Measurements from ENCODE around the gene STX18.

Gene STX18

GRCh38 chr4:4439782-4440181, 102.1 kb downstream of the STX18 start:
- H3K4me1 ChIP-seq (ENCODE audit: insufficient read depth, low read length): peaks cover 6% of the 10 kb centered on the region
- no peak overlapping the region for H3K9ac ChIP-seq (ENCODE audit: low read depth, low read length)
- H3K9me3 ChIP-seq (ENCODE audit: control insufficient read depth, insufficient read depth, low read length): no peaks in the 10 kb centered on the region
- no peaks in the 10 kb centered on the region for H3K36me3 ChIP-seq (ENCODE audit: insufficient read depth, low read length)

GRCh38 chr4:4438891-4439290, 103.0 kb downstream of the STX18 start:
- H3K36me3 ChIP-seq (ENCODE audit: insufficient read depth, low read length): no peaks in the 10 kb centered on the region

GRCh38 chr4:4437798-4438470, 103.9 kb downstream of the STX18 start:
- H3K9ac ChIP-seq (ENCODE audit: low read depth, low read length): no peak overlapping the region
- H3K4me1 ChIP-seq (ENCODE audit: insufficient read depth, low read length): no peaks in the 10 kb centered on the region
- H3K9me3 ChIP-seq (ENCODE audit: control insufficient read depth, insufficient read depth, low read length): no peaks in the 10 kb centered on the region
- no peaks in the 10 kb centered on the region for H3K36me3 ChIP-seq (ENCODE audit: insufficient read depth, low read length)

More at GRCh38 chr4:4438891-4439290, 103.0 kb downstream of the STX18 start:
- H3K9ac ChIP-seq (ENCODE audit: low read depth, low read length): no peak overlapping the region
- H3K9me3 ChIP-seq (ENCODE audit: control insufficient read depth, insufficient read depth, low read length): no peaks in the 10 kb centered on the region
- peaks cover 3% of the 10 kb centered on the region for H3K4me1 ChIP-seq (ENCODE audit: insufficient read depth, low read length)

DNA sequence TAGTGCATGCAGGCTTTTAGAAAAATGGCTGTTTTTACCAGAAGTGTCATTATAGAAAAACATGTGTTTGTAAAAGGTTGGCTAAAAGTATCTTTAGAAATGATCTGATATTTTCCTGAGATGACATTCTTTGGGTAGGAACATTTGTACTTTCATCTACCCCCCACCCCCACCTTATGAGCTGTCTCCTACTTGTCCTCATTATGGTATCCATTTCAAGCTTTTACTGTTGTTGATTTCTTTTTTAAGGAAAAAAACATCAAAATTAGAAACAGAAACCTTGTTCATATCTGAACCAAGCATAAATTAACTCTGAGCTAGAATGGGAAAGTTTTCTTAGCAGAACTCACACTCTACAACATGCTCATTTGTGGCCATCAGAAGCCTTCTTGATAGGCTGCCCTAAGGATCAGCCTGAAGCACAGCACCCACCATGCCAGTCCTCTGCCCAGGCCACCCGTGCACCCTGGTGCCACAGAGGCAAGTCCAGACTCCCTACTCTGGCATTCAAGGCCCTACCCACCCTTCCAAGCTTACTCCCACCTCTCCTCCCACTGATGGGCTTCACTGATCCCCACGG, 105.5 kb downstream of the STX18 start:
- Histone ChIP-seq H3K36me3 (ENCODE audit: insufficient read depth, low read length) (no peaks in the 10 kb centered on the region), H3K9ac (ENCODE audit: low read depth, low read length) (no peak overlapping the region), H3K4me1 (ENCODE audit: insufficient read depth, low read length) (no peaks in the 10 kb centered on the region), H3K9me3 (ENCODE audit: control insufficient read depth, insufficient read depth, low read length) (no peaks in the 10 kb centered on the region)

DNA sequence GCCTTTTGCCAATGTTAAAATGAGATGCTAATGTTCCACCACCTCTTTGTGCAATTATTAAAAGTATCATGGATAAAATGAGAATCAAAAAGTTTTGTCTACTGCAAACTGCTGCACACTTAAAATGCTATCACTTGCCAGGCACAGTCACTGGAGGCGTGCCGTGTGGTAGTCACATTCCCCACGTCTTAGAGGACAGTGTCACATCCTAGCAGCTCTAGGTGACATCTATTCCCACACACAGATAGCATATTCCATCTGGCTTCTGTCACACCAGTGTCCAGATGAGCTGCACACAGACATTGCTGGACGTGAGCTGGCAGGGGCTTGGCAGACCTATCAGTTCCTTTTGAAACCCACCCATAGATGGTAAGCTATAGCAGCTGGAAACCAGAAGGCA, 107.9 kb downstream of the STX18 start:
- H3K9me3 ChIP-seq (ENCODE audit: control insufficient read depth, insufficient read depth, low read length): no peaks in the 10 kb centered on the region
- no peak overlapping the region for H3K9ac ChIP-seq (ENCODE audit: low read depth, low read length)
- no peaks in the 10 kb centered on the region for H3K36me3 ChIP-seq (ENCODE audit: insufficient read depth, low read length)
- peaks cover 4% of the 10 kb centered on the region; the same call in 1 of the 2 replicates for H3K4me1 ChIP-seq (ENCODE audit: insufficient read depth, low read length)

GRCh38 chr4:4432341-4433125, 109.3 kb downstream of the STX18 start:
- H3K9me3 ChIP-seq (ENCODE audit: control insufficient read depth, insufficient read depth, low read length): no peaks in the 10 kb centered on the region
- no peak overlapping the region for H3K9ac ChIP-seq (ENCODE audit: low read depth, low read length)
- peaks cover 16% of the 10 kb centered on the region for H3K4me1 ChIP-seq (ENCODE audit: insufficient read depth, low read length)
- no peaks in the 10 kb centered on the region for H3K36me3 ChIP-seq (ENCODE audit: insufficient read depth, low read length)

- Histone ChIP-seq H3K4me1 (ENCODE audit: insufficient read depth, low read length) (peaks cover 31% of the 10 kb centered on the region), H3K9me3 (ENCODE audit: control insufficient read depth, insufficient read depth, low read length) (no peaks in the 10 kb centered on the region), H3K36me3 (ENCODE audit: insufficient read depth, low read length) (no peaks in the 10 kb centered on the region), H3K9ac (ENCODE audit: low read depth, low read length) (no peak overlapping the region)
These were observed 111.2 kb downstream of the STX18 start for GRCh38 chr4:4430492-4431195.

- H3K4me1 ChIP-seq (ENCODE audit: insufficient read depth, low read length): peaks cover 35% of the 10 kb centered on the region
- H3K36me3 ChIP-seq (ENCODE audit: insufficient read depth, low read length): no peaks in the 10 kb centered on the region
- no peaks in the 10 kb centered on the region for H3K9me3 ChIP-seq (ENCODE audit: control insufficient read depth, insufficient read depth, low read length)
- H3K9ac ChIP-seq (ENCODE audit: low read depth, low read length): no peak overlapping the region
These were observed 112.6 kb downstream of the STX18 start for GRCh38 chr4:4428966-4429875.

DNA sequence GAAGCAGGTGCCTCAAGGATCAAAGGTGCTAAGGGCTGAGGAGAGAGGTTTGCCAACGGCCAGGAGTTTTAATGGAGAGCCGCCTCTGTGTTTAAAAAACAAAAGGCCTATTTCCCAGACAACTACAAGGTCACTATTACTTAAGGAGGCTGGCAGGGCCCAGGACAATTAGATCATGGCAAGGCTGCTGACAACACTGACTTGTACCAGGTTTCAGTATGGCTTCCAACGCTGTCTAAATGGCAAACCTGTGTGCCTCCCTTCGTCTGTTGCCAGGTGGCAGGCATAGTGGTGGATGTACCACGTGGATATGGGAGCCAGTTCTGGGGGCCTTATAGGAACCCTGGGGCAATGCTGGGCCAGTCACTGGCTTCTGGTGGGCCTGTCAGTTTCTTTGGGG, 114.0 kb downstream of the STX18 start:
- Histone ChIP-seq H3K9ac (ENCODE audit: low read depth, low read length) (no peak overlapping the region), H3K4me1 (ENCODE audit: insufficient read depth, low read length) (peaks cover 38% of the 10 kb centered on the region), H3K9me3 (ENCODE audit: control insufficient read depth, insufficient read depth, low read length) (no peaks in the 10 kb centered on the region), H3K36me3 (ENCODE audit: insufficient read depth, low read length) (no peaks in the 10 kb centered on the region)

- no peaks in the 10 kb centered on the region for H3K36me3 ChIP-seq (ENCODE audit: insufficient read depth, low read length)
- no peaks in the 10 kb centered on the region for H3K9me3 ChIP-seq (ENCODE audit: control insufficient read depth, insufficient read depth, low read length)
- H3K9ac ChIP-seq (ENCODE audit: low read depth, low read length): no peak overlapping the region
- peaks cover 38% of the 10 kb centered on the region for H3K4me1 ChIP-seq (ENCODE audit: insufficient read depth, low read length)
These were observed 114.6 kb downstream of the STX18 start for GRCh38 chr4:4427121-4427870.

DNA sequence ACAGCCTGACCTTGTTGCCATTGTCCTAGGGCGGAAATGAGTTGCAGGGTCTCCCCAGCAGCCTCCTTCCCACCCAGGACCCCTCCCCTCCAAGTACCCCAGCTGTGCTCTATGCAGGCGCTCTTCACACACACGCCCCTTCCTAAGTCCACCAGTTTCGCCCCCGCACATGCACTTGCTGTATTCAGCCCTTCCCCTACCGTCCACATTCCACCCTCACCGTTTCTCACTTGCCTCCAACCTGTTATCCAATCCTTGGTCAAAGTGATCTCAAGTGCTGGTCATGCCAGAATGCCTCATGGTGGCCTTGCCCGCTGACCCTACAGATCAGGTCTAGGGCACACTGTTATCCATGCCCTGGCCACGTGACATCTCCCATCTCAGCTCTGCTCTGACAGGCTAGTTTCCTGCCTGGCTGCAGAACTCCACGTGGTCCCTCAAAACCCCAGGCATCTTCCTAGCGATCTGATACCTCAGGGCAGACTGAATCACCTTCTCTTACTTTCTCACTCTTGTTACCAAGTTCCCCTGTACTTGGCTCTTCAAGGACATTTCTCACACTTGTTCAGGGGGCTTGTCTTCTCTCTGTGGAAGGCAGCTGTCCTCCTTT, 115.2 kb downstream of the STX18 start:
- H3K36me3 ChIP-seq (ENCODE audit: insufficient read depth, low read length): no peaks in the 10 kb centered on the region
- H3K4me1 ChIP-seq (ENCODE audit: insufficient read depth, low read length): peaks cover 38% of the 10 kb centered on the region
- no peak overlapping the region for H3K9ac ChIP-seq (ENCODE audit: low read depth, low read length)
- H3K9me3 ChIP-seq (ENCODE audit: control insufficient read depth, insufficient read depth, low read length): no peaks in the 10 kb centered on the region

GRCh38 chr4:4425696-4426095, 116.2 kb downstream of the STX18 start:
- no peaks in the 10 kb centered on the region for H3K9me3 ChIP-seq (ENCODE audit: control insufficient read depth, insufficient read depth, low read length)
- H3K36me3 ChIP-seq (ENCODE audit: insufficient read depth, low read length): peaks cover 3% of the 10 kb centered on the region; the same call in 1 of the 2 replicates
- H3K4me1 ChIP-seq (ENCODE audit: insufficient read depth, low read length): peaks cover 34% of the 10 kb centered on the region
- no peak overlapping the region for H3K9ac ChIP-seq (ENCODE audit: low read depth, low read length)
